ENCODE results near the gene NDEL1.

GRCh38 chr17:8475227-8475626 lies 39.5 kb downstream of the NDEL1 start:
- TF ChIP-seq CTCF (conservative IDR thresholded peaks at IDR 0.05; ENCODE audit: low read depth, low read length) = no peak
- TF ChIP-seq EZH2 (IDR thresholded peaks at IDR 0.05; ENCODE audit: borderline replicate concordance, low read depth, low read length, poor library complexity, severe bottlenecking) = no peak

Data from A673 (cell line).